NCI-H69 (cell line): Measurements from ENCODE around the gene ASIC3.

Source experiments
- DNase-seq: peaks from one replicate; lab custom pipeline; 2025; lab: John Stamatoyannopoulos, UW

Gene ASIC3

GRCh38 chr7:151056666-151057505, 8.6 kb downstream of the ASIC3 start:
- DNase-seq, result no peak

- no peak for DNase-seq
Observed at GRCh38 chr7:151057506-151057988, 9.2 kb downstream of the ASIC3 start, which contains the start of gene CDK5. TSS of gene CDK5 (minus strand) at chr7:151057897. CDS start at chr7:151057848, 49 bp downstream.

DNA sequence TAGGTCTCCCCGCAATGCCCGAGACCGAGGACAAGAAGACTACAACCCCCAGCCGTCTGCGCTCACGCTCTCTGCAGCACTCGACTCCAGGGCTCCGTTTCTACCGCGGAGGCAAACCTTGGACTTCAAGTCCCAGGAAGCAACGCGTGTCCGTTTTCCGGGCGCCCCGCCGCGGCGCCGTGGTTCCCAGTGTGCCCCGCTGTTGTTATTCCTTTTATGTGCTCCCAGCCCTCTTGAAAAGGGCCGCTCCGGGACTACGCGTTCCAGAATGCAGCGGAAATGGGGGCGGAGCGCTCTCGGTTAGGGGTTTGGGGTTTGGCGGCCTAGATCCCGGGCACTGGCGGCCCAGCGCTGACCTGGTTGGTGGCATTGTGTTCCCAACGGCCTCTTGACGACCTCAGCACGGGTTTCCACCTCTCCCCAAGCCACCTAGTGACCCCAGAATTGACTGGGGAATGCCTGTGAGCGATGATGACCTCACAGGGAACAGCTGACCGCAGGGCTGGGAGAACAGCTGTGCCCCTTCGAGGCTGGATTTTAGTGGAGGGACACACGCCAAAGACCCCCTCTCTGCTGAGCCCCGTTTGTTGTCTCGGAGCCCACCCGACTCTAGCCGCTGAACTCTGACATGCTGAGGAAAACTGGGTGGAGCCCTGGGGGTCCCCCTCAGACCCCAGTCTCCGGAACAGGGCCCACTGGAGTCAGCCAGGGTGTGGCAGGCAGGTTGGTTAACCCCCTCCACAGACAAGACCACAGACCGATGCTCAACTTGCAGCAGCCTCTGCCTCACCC, 9.9 kb downstream of the ASIC3 start:
- DNase-seq, result peak; percentile 100

DNA sequence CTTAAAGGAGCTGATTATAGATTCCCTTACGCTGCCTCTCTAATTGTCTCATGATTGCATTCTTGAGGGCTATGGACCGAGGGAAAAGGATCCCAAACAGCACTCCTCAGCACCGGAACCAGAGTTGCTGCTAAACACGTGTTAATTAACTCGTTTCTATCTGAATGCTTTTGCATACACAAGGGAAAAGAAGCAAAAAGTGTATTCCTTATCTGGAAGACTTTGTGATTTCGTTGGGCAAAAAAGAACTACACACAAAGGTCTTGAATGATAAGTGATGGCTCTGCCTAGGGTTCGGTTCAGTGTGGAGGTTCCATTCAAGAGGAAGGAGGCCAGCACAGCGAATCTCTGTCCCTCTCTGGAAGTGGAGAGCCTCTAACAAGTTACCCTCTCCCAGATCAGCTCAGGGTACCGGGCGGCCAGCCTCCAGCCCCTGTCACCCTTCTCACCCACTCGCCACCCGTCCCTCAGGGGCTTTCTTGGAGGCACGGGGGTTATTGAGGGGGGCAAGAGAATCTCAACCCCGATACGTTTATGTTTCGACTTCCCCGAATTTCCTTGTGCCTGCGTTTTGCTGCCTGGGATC, 10.5 kb downstream of the ASIC3 start:
- peak; percentile 64 for DNase-seq

GRCh38 chr7:151059367-151060112, 11.2 kb downstream of the ASIC3 start, which contains the start of gene SLC4A2:
TSS of gene SLC4A2 (plus strand) at chr7:151059589. CDS start at chr7:151061988, 2,399 bp downstream.
- DNase-seq, result peak; percentile 90

DNA sequence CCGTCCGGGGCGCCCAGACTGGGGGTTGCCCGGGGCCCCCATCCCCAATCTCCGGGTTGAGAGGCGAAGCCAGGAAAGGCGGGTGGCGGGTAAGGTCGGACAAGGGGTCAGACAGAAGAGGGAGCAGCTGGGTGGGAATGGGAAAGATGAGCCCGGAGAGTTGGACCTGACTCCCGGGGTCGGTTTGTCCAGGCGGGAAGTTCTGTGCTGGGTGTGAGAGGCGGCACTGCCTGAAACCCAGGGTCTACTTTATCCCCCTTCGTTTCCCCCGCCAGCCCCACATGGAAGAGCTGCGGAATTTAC, 11.7 kb downstream of the ASIC3 start:
- no peak for DNase-seq

DNA sequence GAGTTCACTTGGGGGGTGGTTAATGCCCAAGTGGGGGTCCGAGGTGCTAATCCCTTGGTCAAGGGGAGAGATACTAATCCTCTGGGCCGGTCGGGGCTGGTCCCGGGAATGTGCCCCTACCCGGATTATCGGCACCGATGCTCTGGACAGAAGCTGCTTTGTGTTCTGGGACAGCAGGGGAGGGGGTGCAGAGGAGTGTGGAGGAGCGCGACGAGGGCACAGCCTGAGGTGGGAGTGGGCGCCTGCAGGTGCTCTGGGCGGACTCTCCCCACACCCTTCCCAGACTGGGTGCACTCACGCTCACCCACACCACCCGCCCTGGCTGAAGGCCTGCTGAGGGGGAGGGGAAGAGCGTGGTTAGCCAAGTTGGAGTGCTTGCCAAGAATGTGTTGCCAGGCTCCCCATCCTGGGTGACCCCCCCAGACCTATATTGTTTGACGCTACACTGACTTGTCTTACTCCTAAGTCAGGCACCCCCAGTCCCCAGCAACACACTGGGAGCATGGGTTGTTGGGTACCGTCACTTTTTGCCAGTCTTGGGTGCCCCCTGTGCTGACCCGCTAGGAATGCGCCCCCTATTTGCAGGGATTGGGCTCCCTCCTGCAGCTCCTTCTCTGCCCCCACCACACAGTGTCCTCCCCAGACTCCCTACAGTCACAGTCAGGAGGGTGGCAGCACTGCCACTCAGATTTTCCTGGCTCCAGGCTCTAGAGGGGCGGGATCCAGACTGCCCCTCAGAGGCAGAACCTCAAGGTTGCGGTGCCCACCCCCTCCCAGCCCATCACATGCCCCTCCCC, 12.3 kb downstream of the ASIC3 start:
- DNase-seq, result peak; percentile 45

- peak; percentile 45 for DNase-seq
Observed at GRCh38 chr7:151061213-151062110, 13.1 kb downstream of the ASIC3 start.

DNA sequence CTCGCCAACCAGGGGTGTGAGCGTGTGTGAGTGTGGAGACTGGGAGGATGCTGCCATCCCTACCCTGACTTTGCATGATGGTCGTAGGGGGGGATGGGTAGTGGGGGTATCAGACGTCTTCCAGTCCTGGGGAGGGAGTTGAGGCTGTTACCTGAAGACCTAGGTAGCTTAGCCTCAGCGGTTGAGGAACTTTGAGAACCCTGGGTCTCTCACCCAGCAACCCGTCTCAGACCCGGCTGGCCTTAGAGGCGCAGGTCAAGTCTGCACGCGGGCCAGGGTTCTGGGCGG, 13.7 kb downstream of the ASIC3 start:
- no peak for DNase-seq

DNA sequence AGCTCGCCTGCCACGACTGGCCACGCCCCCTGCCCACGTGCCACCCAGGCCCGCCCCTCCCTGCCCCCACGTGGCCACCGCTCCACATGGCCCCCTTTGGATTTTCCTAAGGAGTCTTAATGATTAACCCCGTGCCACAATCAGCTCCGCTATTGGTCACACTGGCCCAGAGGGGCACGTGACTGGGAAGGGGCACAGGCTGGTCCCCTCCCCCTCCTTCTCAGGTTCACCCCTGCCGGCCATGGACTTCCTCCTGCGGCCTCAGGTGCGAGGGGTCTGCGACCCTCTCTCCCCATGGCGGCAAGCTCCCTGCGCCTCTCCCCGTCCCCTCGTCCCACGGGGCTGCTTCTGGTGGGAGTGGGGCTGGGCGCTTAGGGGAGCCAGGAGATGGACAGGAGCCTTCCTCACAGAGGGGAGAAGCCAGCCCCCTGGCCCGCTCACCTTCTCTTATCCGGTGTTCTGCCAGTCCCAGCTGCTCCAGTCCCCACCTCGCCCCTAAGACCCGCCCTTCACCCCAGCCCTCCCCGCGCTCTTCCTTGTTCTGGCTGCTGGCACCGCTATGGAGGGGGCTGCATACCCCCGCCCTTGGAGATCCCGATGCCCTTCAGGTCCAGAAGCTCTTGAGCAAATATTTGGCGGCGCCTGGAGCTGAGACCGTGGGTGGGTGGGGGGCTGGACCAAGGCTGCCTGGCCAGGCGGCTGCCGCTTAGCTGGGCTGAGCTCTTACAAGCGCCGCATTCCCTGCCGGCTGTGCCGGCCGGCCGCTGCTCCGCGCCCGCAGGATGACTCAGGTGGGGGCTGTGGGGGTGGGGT, 14.3 kb downstream of the ASIC3 start:
- no peak for DNase-seq

DNA sequence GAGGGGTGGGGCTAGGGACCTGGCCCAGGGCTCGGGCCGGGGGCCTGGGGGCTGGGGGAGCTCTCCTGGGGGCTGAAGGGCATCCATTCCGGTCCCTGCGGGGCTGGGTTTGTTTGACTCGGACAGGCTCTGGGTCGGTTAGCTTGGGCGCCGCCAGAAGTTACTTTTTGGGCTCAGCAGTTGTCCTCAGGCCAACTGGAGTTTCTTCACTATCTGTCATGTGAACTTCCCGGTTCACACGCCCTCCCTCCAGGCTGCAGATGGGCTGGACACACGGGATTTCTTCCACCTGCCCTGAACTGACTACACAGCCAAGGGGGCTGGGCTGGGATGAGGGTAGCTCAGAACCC, 14.9 kb downstream of the ASIC3 start:
- no peak for DNase-seq

DNA sequence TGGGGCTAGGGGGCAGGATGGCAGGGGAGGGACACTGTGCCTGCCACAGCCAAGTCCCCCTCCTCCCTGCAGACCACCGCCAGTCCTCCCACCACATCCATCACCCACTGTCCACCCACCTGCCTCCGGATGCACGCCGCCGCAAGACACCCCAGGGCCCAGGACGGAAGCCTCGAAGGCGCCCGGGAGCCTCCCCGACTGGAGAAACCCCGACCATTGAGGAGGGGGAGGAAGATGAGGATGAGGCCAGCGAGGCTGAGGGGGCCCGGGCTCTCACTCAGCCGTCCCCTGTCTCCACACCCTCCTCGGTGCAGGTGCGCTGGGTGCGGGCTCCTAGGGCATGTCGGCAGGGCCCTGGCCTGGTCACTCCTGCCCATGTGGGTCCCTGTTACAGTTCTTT, 16.1 kb downstream of the ASIC3 start:
- DNase-seq, result no peak

DNA sequence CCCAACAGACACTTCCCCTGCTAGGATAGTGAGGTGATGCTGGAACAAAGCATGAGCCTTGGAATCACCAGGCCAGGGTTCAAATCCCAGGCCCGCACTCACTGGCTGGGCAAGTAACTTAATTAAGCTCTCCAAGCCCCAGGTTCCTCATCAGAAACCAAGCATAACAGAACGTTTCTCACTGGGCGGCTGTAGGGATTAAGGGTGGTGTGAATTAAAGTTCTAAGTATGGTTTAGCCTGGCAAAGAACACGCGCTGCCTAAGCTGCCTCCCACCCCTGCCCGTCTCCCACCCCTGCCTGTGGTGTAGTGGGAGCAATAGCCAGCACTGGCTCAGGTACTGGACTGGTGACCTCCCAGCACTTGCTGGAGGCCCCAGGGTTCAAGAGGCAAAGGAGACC, 16.7 kb downstream of the ASIC3 start:
- no peak for DNase-seq

GRCh38 chr7:151065516-151065915, 17.2 kb downstream of the ASIC3 start:
- no peak for DNase-seq

DNA sequence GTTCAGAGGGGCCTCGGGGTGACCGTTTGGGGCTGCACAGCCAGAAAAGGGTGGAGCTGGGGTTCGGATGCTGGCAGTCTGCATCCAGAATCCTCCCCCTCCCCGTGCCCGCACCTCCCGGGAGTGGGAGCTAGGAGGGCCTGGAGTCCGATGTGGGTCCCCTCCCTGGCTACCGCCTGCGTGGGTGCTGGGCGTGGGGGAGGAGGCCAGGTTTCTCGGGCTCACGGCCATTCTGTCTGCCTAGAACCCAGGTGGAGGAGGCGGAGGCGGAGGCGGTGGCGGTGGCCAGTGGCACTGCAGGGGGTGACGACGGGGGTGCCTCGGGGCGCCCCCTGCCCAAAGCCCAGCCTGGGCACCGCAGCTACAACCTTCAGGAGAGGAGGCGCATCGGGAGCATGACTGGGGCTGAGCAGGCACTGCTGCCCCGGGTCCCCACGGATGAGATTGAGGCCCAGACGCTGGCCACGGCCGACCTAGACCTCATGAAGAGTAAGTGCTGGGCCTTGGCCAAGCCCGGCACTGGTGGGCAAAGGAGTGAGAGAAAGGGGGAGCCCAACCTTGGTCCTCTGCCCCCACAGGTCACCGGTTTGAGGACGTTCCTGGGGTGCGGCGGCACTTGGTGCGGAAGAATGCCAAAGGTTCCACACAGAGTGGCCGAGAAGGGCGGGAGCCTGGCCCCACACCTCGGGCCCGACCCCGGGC, 18.1 kb downstream of the ASIC3 start:
- no peak for DNase-seq

GRCh38 chr7:151068069-151068773, 19.9 kb downstream of the ASIC3 start:
- no peak for DNase-seq

DNA sequence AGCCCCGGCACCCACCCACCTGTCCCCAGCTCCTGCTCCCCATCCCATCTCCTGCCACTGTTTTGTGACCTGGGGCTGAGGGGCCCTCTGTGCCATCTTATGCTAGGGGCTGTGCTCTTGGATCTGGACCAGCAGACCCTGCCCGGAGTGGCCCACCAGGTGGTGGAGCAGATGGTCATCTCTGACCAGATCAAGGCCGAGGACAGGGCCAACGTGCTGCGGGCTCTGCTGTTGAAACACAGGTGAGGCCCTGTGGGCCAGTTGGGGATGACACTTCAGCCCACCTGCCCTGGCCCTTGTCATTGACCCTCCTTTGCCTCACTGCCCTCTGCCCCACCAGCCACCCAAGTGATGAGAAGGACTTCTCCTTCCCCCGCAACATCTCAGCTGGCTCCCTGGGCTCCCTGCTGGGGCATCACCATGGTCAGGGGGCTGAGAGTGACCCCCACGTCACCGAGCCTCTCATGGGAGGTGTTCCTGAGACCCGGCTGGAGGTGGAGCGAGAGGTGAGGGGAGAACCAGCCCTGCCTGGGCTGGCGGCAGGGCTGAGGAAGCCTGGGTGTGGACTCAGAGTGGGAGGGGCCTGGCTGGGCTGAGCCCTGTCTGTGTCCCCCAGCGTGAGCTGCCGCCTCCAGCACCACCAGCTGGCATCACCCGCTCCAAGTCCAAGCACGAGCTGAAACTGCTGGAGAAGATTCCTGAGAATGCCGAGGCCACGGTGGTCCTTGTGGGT, 21.7 kb downstream of the ASIC3 start:
- DNase-seq, result no peak

- no peak for DNase-seq
Observed at GRCh38 chr7:151070574-151070960, 22.2 kb downstream of the ASIC3 start.
